ENCODE results near the gene CELA1.

Gene CELA1

DNA sequence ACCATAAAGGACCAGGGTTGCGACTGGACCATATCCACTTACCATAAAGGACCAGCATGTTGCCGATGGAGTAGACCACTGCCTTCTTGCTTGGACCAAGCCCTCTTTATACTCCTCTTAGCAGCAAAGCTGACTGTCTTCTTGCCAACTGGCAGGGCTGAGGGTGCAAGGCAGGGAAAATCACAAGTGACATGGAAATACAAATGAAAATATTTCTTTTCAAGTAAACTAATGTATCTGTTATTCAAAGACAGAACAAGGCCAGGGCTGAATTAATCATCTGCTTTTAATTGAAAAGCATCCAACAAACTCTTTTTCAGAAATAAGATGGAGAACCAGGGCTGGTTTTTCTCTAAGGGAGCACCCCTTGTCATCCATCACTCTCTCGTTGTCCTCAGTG lies at the start of gene CELA1:
Gene CELA1, minus strand, starts transcription at position 99 of the 400 bp plus-strand sequence. Its CDS starts 41 bp downstream, at position 58.
- DNase-seq, result no peak

DNA sequence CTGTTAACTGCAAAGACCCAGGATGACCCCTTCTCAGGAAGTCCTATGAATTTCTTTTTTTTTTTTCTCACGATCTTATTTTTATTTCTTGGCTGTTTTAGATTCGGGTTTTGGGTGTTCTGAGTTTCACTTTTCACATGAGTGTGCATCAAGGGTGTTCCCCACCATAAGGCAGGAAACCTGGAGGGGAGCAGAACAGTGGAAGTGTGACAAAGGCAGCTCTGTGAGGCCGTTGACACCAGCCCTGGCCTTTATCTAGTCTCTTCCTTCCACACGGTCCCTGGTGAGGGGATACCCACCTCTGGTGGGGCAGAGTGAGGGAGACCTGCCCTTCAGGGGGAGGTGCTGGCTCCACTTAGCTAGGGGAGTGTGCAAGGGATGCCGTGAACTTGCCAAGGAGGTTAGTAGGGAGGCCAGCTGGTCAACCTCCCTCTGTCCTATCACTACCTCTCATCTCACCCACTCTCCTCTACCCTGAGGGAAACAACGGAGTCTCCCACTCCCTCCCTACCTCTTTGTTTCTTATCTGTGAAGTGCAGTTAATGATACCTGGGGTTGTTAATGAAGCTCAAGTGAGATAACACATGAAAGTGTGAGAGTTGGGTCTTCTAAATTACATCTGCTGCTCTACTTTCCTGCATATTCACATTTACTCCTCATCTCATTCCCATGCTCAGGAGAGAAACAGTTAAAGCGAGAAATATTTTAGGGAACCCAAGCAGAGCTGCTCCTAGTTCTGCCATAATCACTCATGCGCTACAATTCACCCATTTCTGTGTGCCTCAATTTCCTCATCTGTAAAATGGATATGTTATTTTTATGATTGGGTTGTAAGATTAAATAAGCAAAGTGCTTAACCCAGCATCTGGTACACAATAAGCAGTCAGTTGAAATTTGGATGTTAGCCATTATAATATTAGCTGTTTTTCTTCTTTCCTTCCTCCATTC lies 49.1 kb upstream of the CELA1 start:
- peak; percentile 11 for DNase-seq

DNA sequence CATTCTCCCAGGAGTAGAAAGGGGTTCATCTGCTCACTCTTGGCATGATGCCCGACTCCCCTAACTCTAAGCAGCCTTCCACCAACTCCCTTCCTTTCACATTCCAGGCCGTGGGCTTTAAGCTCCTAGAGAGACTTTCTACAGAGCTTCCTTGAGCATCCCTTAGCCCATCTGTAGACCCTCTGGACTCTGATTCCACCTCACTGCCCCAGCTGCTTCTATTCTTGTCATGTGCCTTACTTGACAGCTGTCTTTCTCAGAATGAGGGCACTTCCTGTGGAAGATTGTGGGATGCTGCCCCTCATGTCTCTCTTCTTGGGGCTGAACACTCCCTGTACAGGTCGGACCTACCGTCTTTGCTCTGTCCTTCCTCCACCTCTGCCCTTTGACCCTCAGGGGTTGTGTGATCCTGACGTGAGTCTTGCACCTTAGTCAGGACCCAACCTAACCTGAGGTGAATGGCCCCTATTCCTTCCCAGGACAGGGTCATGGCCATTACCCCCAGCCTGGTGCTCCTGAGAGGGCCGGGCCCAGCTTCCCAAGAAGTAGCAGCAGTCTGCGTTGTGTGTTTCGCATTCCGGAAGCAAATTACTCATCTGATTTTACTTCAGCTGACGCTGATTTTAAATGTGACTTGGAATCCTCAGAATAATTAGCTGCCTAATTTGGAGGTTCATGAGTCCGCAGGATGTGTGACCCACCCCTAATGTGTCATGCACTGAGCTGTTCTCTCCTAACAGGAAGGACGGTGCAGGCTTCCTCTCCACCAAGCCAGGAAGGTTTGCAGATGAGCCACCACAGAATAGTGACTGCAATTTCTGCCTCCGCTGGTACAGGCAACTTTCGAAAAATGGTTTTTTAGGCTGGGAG lies 47.4 kb upstream of the CELA1 start:
- peak; percentile 46 for DNase-seq

- peak; percentile 36 for DNase-seq
Observed at GRCh38 chr12:51392556-51393237, 46.2 kb upstream of the CELA1 start.

DNA sequence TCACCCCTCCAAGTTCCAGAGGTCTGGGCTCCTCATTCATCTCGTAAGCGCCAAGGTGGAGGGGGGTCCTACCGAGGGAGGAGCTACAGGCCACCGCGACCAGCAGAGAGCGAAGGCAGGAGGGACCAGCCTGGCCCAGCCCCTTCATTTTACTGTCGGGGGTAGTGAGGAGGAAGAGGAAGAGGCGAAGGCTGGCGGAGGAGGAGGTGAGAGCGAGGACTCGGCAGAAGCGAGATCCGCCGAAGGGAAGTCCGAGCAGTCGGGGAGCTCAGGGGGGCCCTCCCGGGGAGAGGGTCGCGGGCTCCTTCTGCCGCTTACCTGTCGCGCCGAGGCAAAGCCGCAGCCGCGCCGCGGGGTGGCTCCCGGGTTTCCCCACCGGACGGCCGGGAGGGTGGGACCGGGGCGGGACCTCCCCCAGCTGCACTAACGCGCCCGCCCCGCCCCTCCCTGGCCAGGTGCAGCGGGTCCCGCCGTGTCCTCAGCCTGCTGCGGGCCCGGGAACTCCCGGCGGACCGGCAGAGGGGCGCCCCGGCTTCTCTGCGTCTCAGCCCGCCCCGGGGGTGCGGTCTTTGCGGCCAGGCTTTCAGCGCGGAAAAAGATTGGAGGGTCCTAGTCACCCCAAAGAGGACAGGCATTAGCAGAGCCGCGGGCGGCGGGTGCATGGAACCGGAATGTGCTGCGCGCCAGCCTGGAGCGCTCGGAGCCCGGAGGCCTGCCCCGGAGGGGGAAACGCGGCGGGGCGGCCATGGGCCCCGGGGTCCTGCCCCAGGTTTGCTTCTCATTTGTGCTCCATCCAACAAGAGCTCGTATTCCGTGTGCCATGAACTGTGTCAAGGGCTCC lies 45.0 kb upstream of the CELA1 start, which contains the start of gene GALNT6:
Gene GALNT6, minus strand, starts transcription at position 124 of the 841 bp plus-strand sequence. CDS start 11,625 bp downstream, outside the sequence.
- peak; percentile 76 for DNase-seq

DNA sequence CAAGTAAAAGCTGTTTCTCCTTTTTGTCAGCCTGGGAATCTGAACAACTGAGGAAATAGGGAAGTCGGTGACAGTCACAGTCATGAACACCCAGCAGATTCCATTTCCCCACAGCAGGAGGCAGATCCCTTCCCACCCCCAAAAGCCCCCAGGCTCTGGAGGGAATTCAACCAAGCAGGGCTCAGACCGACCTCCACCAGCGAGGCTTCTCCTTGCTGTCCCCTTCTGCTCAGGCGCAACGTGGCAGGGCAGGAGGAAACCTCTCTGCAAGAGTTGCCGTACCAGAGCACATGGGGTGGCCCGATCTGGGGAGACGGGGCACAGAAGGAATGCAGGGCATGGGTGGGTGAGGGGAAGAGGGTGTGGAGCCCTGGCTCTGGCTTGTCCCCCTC lies 44.4 kb upstream of the CELA1 start:
- peak; percentile 7 for DNase-seq

DNA sequence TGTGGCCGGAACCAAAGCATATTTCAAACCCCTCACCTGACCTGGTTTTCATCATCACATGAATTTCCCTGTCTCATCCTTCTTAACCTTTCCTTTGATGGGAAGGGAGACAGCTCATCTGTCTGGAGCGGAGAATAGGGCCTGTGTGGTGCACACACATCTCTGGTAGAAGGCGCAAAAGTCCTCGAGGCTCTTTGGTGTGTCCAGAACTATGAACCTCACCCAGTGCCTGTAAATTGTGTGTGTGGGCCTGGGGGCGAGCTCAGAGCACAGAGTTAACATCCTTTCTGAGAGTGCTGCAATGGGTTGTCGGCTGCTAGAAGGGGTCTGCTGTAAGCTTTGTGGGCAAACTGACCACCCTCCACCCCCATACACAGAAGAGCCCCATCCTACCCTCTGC lies 44.0 kb upstream of the CELA1 start:
- no peak for DNase-seq

DNA sequence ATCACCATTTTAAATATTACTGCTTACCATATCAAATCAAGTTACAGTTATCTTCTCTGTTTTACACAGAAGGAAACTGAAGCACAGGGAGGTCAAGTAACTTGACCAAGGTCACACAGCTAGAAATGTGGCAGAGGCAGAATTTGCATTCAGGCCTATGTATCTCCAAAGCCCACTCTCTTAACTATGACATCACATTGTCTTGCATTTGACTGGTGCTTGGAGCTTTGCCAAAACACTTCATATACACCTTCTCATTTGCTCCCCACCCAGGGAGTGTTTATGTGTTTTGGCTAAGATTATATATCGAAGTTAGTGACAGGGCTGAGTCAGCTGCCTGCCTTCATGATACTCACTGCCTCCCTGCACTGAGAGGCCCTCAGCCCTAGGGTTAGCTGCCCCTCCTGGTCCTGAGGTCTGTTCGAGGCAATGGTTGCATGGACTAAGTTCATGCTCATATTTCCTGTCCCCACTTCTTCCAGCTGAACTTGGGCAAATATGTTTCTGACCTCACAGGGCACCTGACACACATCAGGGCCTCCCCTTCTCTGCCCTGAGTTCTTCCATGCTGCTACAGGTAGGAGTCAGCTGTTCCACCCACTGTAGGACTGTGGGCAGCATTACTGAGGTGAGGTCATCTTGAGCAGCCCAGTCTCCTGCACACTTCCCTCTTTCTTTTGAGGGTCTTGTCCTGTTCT lies 43.0 kb upstream of the CELA1 start:
- DNase-seq, result no peak

GRCh38 chr12:51388846-51389245 lies 42.4 kb upstream of the CELA1 start:
- no peak for DNase-seq

DNA sequence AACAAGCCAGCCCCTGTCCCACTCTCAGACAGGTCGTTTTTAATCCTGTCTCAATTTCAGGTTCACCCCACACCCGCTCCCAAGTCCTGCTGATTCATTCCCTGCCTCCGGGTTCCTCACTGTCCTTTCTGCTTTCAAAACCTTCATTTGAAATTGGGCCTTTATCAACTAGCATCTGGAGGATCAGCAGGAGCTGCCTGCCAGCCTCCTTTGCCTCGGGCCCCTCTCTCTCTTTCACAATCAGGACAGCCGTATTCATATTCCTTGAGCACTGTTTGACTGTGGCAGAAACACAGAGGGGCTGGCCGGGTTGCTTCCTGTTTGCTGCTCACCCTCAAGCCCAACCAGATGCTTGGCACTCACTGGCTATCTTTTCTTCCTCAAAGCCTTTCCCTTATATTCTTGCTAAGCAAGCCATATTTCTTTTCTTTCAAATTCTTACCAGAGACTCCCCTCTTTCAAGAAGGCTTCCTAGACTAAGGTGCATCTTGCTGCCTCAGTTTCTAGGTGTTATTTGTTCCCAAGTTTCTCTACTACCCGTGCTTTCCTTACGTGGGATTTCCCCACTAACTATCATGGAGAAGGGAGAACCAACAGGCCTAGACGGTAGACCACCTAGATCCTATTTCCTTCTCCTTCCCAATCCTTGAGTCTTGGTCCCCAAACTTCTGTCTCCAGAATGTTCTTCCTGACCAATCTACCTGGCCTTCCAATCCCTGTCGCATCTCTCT lies 41.8 kb upstream of the CELA1 start:
- DNase-seq, result no peak

DNA sequence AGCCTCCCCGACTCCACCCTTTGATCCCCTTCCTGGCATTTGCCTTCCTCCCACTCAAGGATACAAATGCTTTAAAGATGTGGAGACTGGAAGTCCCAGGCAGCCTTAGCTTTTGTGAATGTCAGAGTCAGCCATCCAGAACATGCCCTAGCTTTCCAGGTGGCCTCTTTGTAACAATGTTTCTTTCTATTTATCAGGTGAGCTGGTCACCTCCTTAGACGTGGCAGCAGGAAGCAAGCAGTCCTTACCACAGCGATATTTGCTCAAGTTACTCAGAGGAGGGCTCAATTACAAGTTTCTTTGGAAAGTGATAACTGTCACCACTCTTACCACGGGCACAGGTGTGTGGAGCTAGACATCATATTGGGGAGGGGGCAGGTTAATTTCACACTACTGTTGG lies 39.9 kb upstream of the CELA1 start:
- DNase-seq, result no peak

GRCh38 chr12:51383269-51383905 lies 36.9 kb upstream of the CELA1 start:
- no peak for DNase-seq

GRCh38 chr12:51382173-51382572 lies 35.7 kb upstream of the CELA1 start:
- DNase-seq, result no peak

DNA sequence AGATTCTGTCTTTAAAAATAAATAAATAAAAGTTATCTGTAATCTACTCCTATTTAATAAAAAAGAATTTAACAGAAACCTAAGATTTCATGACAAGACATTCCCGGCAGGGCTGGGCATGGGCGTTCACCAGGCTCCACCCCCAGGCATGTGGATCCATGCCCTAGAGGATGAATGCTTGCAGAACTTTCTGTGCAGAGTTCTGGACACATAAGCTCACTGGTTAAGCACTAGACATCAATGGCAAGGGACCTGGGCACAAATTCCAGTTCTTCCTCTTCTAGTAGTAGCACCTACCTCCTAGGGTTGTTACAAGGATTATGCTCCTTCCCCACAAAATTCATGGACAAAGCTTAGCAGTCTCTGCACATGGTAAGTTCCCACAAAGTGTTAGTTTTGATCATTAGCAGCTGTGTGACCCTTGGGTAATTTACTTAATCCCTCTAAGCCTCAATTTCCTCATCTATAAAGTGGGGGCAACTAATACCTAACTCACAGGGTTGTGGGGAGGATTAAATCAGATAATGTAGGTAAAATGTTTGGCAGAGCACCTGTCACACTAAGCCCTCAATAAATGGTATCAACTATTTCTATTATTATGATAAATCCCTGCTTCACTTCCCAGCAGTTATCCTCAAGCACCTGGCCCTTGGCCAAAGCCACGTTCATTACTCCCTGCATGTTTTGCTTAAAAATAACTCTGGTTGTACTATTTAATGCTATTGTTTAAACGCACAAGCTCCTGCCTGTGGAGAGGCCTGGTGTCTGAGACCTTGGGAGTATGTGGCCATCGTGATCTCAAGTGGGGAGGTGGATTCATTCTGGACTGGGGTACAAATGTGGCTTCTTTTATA lies 35.0 kb upstream of the CELA1 start:
- no peak for DNase-seq

- no peak for DNase-seq
Observed at GRCh38 chr12:51379571-51379970, 33.1 kb upstream of the CELA1 start.

DNA sequence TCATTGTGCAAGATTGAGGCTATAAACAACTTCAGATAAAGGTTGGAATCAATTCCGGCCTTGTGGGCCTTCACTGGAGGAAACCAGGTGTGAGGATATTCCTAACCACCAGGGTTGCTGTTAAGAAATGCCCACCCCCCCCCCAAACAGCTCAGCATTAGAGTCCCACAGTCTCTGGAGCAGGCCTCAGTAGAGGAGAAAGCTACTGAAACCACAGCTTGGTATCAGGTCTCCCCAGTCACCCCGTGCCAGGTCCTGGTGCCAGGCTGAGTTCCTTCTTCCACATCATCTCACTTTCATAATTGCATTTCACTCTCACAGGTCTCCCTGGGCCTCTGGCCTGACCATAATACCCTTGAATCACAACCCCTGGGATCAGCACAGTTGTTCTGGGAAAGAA lies 32.3 kb upstream of the CELA1 start:
- DNase-seq, result no peak

DNA sequence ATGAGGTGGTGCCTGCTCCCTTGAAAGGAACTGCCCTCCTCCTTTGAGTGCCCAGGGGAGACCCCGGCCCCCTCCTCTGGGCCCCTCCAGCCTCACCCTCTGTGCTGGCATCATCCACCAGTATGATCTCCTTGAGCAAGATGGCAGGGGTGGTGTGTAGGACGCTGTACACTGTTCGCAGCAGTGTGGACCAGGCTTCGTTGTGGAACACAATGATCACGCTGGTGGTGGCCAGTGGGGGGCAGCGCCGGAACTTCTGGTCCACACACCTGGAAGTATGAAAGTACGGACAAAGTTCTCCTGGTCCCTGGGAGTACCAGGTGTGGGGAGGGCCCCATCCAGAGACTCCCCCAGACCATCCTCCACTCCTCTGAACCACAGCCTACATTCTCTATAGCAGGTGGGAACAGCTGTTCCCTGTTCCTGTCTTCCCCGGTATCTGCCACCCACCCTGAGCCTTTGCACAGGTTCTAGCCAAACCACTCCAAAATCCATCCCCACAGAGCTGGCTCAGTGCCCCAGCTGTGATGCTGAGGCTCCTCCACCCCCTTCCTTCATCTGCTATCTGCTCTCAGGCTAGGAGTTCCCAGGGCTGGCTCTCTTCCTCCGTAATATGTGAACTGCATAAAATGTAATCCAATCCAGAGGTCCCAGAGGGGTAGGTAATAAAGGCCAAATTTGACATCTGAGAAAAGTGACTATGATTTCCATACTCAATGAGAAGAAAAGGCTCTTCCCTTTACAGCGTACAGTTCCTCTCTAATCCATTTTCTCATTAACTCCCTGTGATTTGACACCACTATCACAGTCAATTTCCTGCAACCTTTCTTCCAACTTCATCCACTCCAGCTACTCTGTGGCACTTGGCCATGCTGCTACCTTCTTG lies 30.9 kb upstream of the CELA1 start:
- no peak for DNase-seq

GRCh38 chr12:51374856-51375255 lies 28.4 kb upstream of the CELA1 start:
- DNase-seq, result no peak
